GM23338 (cell line): Measurements from ENCODE around the gene GLUD1. TPM values are rescaled to one million over a fixed set of nuclear protein-coding genes. Genes with fewer than 3 reads are reported as not detected.

Experiments
- ATAC-seq: fragments of 200-7000 bp; cut with Tn5 transposase; 3 replicates; pipeline ENCODE4 v1.9.1; 2020
- DNase-seq: peaks from one replicate; pipeline ENCODE4 v3.0.0-alpha.2; 2015; ENCODE audit warnings: low spot score
- H2AFZ ChIP-seq: fragments of 200-600 bp; sonication (generic); 2 replicates; pipeline ENCODE4 v1.8.0; 2016; ENCODE audit warnings: antibody characterized with exemption, mild to moderate bottlenecking, moderate library complexity
- H3F3A ChIP-seq: fragments of 200-600 bp; sonication (generic); replicated peaks from 2 replicates; pipeline ENCODE4 v1.8.0; 2017; ENCODE audit warnings: antibody characterized with exemption, mixed run types, low read depth
- H3K27ac ChIP-seq: fragments of 200-600 bp; sonication (generic); 2 replicates; pipeline ENCODE4 v1.6.1; 2016; ENCODE audit warnings: low read depth
- H3K27me3 ChIP-seq: fragments of 200-600 bp; sonication (generic); 2 replicates; pipeline ENCODE4 v1.8.0; 2016; ENCODE audit warnings: mild to moderate bottlenecking, mixed run types, moderate library complexity; ENCODE audit not compliant: insufficient read depth
- H3K36me3 ChIP-seq: fragments of 200-600 bp; sonication (generic); 2 replicates; pipeline ENCODE4 v1.8.0; 2016; ENCODE audit warnings: mild to moderate bottlenecking; ENCODE audit not compliant: insufficient read depth
- H3K4me1 ChIP-seq: fragments of 200-600 bp; sonication (generic); 2 replicates; pipeline ENCODE4 v1.8.0; 2016; ENCODE audit warnings: mild to moderate bottlenecking, moderate library complexity; ENCODE audit not compliant: insufficient read depth
- H3K4me2 ChIP-seq: fragments of 200-600 bp; sonication (generic); 2 replicates; pipeline ENCODE4 v1.7.1; 2017; ENCODE audit warnings: mixed run types
- H3K4me3 ChIP-seq: fragments of 200-600 bp; sonication (generic); 2 replicates; pipeline ENCODE4 v1.6.1; 2016; ENCODE audit warnings: mixed run types
- H3K79me2 ChIP-seq: fragments of 200-600 bp; sonication (generic); replicated peaks from 2 replicates; pipeline ENCODE4 v1.8.0; 2017; ENCODE audit warnings: mild to moderate bottlenecking; ENCODE audit not compliant: insufficient read depth
- H3K9me2 ChIP-seq: fragments of 200-600 bp; sonication (generic); 2 replicates; pipeline ENCODE4 v1.8.0; 2017; ENCODE audit not compliant: insufficient read depth
- H4K20me1 ChIP-seq: fragments of 200-600 bp; sonication (generic); replicated peaks from 2 replicates; pipeline ENCODE4 v1.8.0; 2017; ENCODE audit warnings: mild to moderate bottlenecking; ENCODE audit not compliant: insufficient read depth
- H3K27ac Mint-ChIP-seq: 2 replicates; pipeline ENCODE4 v1.8.0; 2020; ENCODE audit warnings: inconsistent platforms, mild to moderate bottlenecking, moderate library complexity, mixed read lengths
- H3K27me3 Mint-ChIP-seq: 3 replicates; pipeline ENCODE4 v1.8.0; 2022; ENCODE audit warnings: low read depth, mild to moderate bottlenecking, moderate library complexity, mixed read lengths, inconsistent platforms; ENCODE audit not compliant: insufficient read depth, poor library complexity
- H3K36me3 Mint-ChIP-seq: 3 replicates; pipeline ENCODE4 v1.8.0; 2021; ENCODE audit warnings: low read depth, mild to moderate bottlenecking, inconsistent platforms, moderate library complexity, mixed read lengths
- H3K4me1 Mint-ChIP-seq: 3 replicates; pipeline ENCODE4 v1.8.0; 2020; ENCODE audit warnings: mild to moderate bottlenecking, inconsistent platforms, mixed read lengths
- H3K4me3 Mint-ChIP-seq: 3 replicates; pipeline ENCODE4 v1.8.0; 2021; ENCODE audit warnings: moderate library complexity, mild to moderate bottlenecking, inconsistent platforms, mixed read lengths
- H3K9me3 Mint-ChIP-seq: 3 replicates; pipeline ENCODE4 v1.8.0; 2020; ENCODE audit warnings: moderate library complexity, mild to moderate bottlenecking, inconsistent platforms, mixed read lengths
- EZH2phosphoT487 ChIP-seq: fragments of 200-600 bp; sonication (generic); IDR thresholded peaks from one replicate; pipeline ENCODE4 v1.8.1; 2018; ENCODE audit warnings: antibody characterized with exemption; ENCODE audit not compliant: unreplicated experiment
- NANOG ChIP-seq: IDR thresholded peaks from 2 replicates; pipeline ENCODE4 v1.6.1; 2016; ENCODE audit warnings: antibody characterized with exemption, borderline replicate concordance
- polyA plus RNA-seq: library from polyadenylated mRNA; unstranded; fragments of >200 nt; fragmentation: Nextera tagmentation; extraction: Ambion mirVana; gene quantifications from 2 replicates; pipeline ENCODE4 v1.2.1, GENCODE V29; 2016
- total RNA-seq: library from RNA; depleted of rRNA; stranded (reverse); fragments of >200 nt; shearing (Covaris generic); gene quantifications from 2 replicates; pipeline ENCODE4 v1.2.3, GENCODE V29; 2014
- TF ChIP-seq, protein P1 (sequence below): IDR thresholded peaks from one replicate; pipeline ENCODE4 v1.6.1; 2018; ENCODE audit warnings: antibody characterized with exemption; ENCODE audit not compliant: unreplicated experiment
- TF ChIP-seq, protein P2 (sequence below): fragments of 250-450 bp; sonication (Bioruptor Pico); IDR thresholded peaks from 2 replicates; pipeline ENCODE4 v1.5.0; 2020; ENCODE audit warnings: mild to moderate bottlenecking, moderate library complexity

The GLUD1 gene
- total and polyA plus RNA-seq, 2 experiments from 2014 or later, result 44.7 to 144 TPM

DNA sequence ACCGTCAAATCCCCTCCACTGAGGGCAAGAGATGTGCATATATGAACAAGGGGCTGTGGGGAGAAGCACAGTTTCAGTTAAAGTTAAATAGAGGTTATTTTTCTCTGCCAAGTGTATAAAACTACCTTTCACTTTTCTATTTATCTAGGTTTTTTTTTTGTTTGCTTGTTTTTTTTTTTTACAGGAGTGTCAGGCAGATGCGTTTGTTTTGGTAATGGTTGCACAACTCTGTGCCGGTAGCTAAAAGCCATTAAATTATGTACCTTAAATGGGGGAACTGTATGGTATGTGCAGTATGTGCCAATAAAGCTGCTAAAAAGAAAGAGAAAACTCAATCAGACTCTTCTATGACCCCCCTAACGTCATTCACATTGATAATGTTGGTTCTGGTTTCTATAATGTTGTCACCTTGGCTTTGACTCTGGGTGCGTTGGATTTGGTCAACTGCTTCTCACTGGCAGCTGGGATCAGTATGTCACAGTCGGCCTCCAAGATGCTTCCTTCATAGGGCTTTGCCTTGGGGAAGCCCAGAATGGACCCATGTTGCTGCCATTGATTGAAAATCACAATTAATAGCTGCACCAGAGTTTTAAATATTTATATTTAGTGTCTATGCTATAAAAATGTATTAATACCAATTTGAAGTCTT lies 34.2 kb downstream of the GLUD1 start:
- no peak overlapping the region for H3K27ac Mint-ChIP-seq
- H3K4me3 Mint-ChIP-seq, result no peak overlapping the region

More for the DNA sequence above, 34.2 kb downstream of the GLUD1 start:
- Histone ChIP-seq H3K9me2 (no peaks in the 10 kb centered on the region), H2AFZ (no peak overlapping the region), H3K27ac (no peak overlapping the region), H3K36me3 (peaks cover 60% of the 10 kb centered on the region), H3K79me2 (no peaks in the 10 kb centered on the region), H3K4me2 (no peak overlapping the region), H3K27me3 (no peaks in the 10 kb centered on the region), H4K20me1 (peaks cover 5% of the 10 kb centered on the region), H3F3A (0 out of 2 replicates have a peak, but pooled peaks cover 4% of the 10 kb centered on the region), H3K4me3 (no peak overlapping the region), H3K4me1 (no peaks in the 10 kb centered on the region)
- no peaks in the 10 kb centered on the region for H3K27me3 Mint-ChIP-seq
- DNase-seq (no peak), ATAC-seq (no peak)
- no peaks in the 10 kb centered on the region for H3K4me1 Mint-ChIP-seq
- peaks cover 62% of the 10 kb centered on the region for H3K36me3 Mint-ChIP-seq
- no peak for TF ChIP-seq EZH2phosphoT487
- TF ChIP-seq, protein P1, sequence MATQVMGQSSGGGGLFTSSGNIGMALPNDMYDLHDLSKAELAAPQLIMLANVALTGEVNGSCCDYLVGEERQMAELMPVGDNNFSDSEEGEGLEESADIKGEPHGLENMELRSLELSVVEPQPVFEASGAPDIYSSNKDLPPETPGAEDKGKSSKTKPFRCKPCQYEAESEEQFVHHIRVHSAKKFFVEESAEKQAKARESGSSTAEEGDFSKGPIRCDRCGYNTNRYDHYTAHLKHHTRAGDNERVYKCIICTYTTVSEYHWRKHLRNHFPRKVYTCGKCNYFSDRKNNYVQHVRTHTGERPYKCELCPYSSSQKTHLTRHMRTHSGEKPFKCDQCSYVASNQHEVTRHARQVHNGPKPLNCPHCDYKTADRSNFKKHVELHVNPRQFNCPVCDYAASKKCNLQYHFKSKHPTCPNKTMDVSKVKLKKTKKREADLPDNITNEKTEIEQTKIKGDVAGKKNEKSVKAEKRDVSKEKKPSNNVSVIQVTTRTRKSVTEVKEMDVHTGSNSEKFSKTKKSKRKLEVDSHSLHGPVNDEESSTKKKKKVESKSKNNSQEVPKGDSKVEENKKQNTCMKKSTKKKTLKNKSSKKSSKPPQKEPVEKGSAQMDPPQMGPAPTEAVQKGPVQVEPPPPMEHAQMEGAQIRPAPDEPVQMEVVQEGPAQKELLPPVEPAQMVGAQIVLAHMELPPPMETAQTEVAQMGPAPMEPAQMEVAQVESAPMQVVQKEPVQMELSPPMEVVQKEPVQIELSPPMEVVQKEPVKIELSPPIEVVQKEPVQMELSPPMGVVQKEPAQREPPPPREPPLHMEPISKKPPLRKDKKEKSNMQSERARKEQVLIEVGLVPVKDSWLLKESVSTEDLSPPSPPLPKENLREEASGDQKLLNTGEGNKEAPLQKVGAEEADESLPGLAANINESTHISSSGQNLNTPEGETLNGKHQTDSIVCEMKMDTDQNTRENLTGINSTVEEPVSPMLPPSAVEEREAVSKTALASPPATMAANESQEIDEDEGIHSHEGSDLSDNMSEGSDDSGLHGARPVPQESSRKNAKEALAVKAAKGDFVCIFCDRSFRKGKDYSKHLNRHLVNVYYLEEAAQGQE, result no peak
- TF ChIP-seq, protein P2, sequence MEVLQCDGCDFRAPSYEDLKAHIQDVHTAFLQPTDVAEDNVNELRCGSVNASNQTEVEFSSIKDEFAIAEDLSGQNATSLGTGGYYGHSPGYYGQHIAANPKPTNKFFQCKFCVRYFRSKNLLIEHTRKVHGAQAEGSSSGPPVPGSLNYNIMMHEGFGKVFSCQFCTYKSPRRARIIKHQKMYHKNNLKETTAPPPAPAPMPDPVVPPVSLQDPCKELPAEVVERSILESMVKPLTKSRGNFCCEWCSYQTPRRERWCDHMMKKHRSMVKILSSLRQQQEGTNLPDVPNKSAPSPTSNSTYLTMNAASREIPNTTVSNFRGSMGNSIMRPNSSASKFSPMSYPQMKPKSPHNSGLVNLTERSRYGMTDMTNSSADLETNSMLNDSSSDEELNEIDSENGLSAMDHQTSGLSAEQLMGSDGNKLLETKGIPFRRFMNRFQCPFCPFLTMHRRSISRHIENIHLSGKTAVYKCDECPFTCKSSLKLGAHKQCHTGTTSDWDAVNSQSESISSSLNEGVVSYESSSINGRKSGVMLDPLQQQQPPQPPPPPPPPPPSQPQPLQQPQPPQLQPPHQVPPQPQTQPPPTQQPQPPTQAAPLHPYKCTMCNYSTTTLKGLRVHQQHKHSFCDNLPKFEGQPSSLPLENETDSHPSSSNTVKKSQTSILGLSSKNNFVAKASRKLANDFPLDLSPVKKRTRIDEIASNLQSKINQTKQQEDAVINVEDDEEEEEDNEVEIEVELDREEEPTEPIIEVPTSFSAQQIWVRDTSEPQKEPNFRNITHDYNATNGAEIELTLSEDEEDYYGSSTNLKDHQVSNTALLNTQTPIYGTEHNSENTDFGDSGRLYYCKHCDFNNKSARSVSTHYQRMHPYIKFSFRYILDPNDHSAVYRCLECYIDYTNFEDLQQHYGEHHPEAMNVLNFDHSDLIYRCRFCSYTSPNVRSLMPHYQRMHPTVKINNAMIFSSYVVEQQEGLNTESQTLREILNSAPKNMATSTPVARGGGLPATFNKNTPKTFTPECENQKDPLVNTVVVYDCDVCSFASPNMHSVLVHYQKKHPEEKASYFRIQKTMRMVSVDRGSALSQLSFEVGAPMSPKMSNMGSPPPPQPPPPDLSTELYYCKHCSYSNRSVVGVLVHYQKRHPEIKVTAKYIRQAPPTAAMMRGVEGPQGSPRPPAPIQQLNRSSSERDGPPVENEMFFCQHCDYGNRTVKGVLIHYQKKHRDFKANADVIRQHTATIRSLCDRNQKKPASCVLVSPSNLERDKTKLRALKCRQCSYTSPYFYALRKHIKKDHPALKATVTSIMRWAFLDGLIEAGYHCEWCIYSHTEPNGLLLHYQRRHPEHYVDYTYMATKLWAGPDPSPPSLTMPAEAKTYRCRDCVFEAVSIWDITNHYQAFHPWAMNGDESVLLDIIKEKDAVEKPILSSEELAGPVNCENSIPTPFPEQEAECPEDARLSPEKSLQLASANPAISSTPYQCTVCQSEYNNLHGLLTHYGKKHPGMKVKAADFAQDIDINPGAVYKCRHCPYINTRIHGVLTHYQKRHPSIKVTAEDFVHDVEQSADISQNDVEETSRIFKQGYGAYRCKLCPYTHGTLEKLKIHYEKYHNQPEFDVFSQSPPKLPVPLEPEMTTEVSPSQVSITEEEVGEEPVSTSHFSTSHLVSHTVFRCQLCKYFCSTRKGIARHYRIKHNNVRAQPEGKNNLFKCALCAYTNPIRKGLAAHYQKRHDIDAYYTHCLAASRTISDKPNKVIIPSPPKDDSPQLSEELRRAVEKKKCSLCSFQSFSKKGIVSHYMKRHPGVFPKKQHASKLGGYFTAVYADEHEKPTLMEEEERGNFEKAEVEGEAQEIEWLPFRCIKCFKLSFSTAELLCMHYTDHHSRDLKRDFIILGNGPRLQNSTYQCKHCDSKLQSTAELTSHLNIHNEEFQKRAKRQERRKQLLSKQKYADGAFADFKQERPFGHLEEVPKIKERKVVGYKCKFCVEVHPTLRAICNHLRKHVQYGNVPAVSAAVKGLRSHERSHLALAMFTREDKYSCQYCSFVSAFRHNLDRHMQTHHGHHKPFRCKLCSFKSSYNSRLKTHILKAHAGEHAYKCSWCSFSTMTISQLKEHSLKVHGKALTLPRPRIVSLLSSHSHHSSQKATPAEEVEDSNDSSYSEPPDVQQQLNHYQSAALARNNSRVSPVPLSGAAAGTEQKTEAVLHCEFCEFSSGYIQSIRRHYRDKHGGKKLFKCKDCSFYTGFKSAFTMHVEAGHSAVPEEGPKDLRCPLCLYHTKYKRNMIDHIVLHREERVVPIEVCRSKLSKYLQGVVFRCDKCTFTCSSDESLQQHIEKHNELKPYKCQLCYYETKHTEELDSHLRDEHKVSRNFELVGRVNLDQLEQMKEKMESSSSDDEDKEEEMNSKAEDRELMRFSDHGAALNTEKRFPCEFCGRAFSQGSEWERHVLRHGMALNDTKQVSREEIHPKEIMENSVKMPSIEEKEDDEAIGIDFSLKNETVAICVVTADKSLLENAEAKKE, result no peak
- TF ChIP-seq NANOG, result no peak
- H3K9me3 Mint-ChIP-seq, result no peaks in the 10 kb centered on the region
